ENCODE measurements around the gene AP1B1. TPM values are rescaled to one million over a fixed set of nuclear protein-coding genes. Genes with fewer than 3 reads are reported as not detected.

Gene AP1B1
- total RNA-seq (2021; fragmentation: NEBNext Ultra II Directional; extraction: Animal tissue kit (Norgen Biotek cat#: 25700)) (63.5 and 64.2 TPM in 2 replicates), polyA plus RNA-seq (2011; rRNA removed) (86.8 and 137 TPM in 2 replicates), polyA minus RNA-seq (2011; rRNA and poly(A)+ RNA removed) (129 and 144 TPM in 2 replicates)
- 55.7 TPM for polyA plus RNA-seq (2011; cell fraction: cytosol; rRNA removed)
- polyA plus RNA-seq (2011; cell fraction: nucleus; rRNA removed) = 105 TPM
- 46.9 to 68.6 TPM (median 62.0 TPM) in 4 replicates for polyA plus RNA-seq (2012, experiment 1 of 2)
- 57.3 TPM for polyA plus RNA-seq (2012, experiment 2 of 2)
- polyA plus RNA-seq (2013, experiment 1 of 2) = 35.3 TPM
- 32.6 TPM for polyA plus RNA-seq (2013, experiment 2 of 2)
- 61.7 TPM for polyA minus RNA-seq (2011; cell fraction: cytosol; rRNA and poly(A)+ RNA removed)
- 48.3 TPM for polyA minus RNA-seq (2011; cell fraction: nucleus; rRNA and poly(A)+ RNA removed)
- long read RNA-seq, experiment 1, full-length matches to known transcripts = 4 of 52 reads
- long read RNA-seq, experiment 1, partial matches to known transcripts = 26 of 52 reads
- long read RNA-seq, experiment 1, other reads (novel, unspliced or antisense) = 22 of 52 reads
- long read RNA-seq, experiment 2, full-length matches to known transcripts = 2 of 6 reads
- long read RNA-seq, experiment 2, partial matches to known transcripts = 3 of 6 reads
- long read RNA-seq, experiment 2, other reads (novel, unspliced or antisense) = 1 of 6 reads

DNA sequence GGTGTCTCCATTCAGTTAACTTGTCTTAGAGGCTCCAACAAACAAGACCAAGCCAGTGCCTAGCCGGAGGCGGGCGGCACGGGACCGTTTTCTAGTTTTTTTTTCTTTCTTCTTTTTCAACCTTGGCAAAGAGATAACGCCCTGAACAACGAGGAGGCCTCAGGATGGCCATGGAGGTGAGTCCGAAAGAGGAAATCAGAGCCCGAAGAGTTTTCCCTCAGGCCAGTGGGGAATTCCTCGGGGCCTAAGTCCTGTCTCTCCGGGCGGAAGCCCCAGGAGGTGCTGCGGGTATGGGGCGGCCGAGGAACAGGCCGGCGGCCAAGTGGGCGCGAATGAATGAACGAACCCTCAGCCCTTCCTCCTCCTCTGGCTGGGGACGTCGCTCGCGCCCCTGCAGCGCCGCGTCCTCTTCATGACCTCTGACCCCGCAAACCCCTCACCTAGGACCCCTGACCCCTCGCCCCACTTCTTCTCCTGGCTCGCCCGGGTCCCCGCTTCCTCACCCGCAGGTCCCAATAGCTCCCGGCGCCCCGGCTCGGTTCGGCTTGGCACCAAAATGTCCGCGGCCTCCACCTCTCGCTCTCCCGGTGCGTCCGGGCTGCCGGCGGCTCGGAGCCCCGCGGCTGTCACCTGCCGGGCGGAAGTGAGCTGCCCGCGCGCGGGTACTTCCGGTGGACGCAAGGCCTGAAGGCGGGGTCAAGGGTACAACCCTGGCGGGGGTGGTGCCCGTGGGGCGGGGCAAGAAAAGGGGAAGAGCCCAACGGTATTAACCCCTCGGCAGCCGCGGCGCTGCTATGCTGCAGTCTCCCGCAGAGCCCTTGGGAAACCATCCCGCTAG is at the start of gene AP1B1:
Gene AP1B1 (minus strand): TSS at position 650 of the 838 bp plus-strand sequence. CDS start 21,327 bp downstream, outside the sequence.
- Histone ChIP-seq H3K79me1 (ENCODE audit: low read depth, low read length) (peaks cover 8% of the 10 kb centered on the region; the same call in 1 of the 2 replicates), H3K23me2 (ENCODE audit: low read depth, low read length) (peaks cover 6% of the 10 kb centered on the region; the same call in 1 of the 2 replicates), H2BK5ac (ENCODE audit: low read depth, low read length) (no peak within 1 kb of the TSS), H3K14ac (ENCODE audit: insufficient read length) (no peak within 1 kb of the TSS), H2BK20ac (ENCODE audit: low read length) (0 out of 2 replicates have a peak within 1 kb of the TSS, but pooled peaks have one; percentile 72), H4K5ac (ENCODE audit: insufficient read length, low read depth, low read length) (no peak within 1 kb of the TSS), H3K4me1 (replicated peaks in 1 of 4; ENCODE audit: control insufficient read depth in 3 of 4, insufficient read depth in 4 of 4, low read length in 3 of 4) (peaks cover 2 to 5% (median 2%) of the 10 kb centered on the region in 4 experiments; a peak in 4 of 7 replicates), H3K27me3 (replicated peaks in 1 of 4; ENCODE audit: control insufficient read depth in 3 of 4, extremely low read depth in 1 of 4, insufficient read depth in 3 of 4, low read length in 3 of 4) (no peaks in the 10 kb centered on the region), H3K9ac (replicated peaks in 1 of 4; ENCODE audit: extremely low read depth in 1 of 4, low read depth in 3 of 4, low read length in 3 of 4) (peak within 1 kb of the TSS; percentile 35 to 56 (median 52)), H3K4ac (replicated peaks; ENCODE audit: insufficient read length, low read depth, low read length) (no peak within 1 kb of the TSS), H3K18ac (ENCODE audit: extremely low read depth, low read length) (0 out of 2 replicates have a peak within 1 kb of the TSS, but pooled peaks have one; percentile 32), H3K36me3 (ENCODE audit: control insufficient read depth in 2 of 4, insufficient read depth in 4 of 4, low read length in 3 of 4) (peaks cover 0 to 7% (median 0%) of the 10 kb centered on the region in 4 experiments; a peak in 1 of 8 replicates), H2BK15ac (ENCODE audit: low read length) (no peak within 1 kb of the TSS; the same call in 1 of the 2 replicates), H3K9me3 (ENCODE audit: insufficient read depth in 2 of 2, low read depth in 1 of 2, low read length in 1 of 2) (no peaks in the 10 kb centered on the region), H4K20me1 (replicated peaks in 1 of 2; ENCODE audit: control insufficient read depth in 1 of 2, insufficient read depth in 2 of 2, low read length in 2 of 2) (peaks cover 0 to 15% of the 10 kb centered on the region in 2 experiments), H4K91ac (replicated peaks; ENCODE audit: insufficient read length, low read length) (no peak within 1 kb of the TSS), H3K79me2 (ENCODE audit: control insufficient read depth in 1 of 2, insufficient read depth in 2 of 2, low read length in 2 of 2) (peaks cover 0 to 32% of the 10 kb centered on the region in 2 experiments; a peak in 2 of 4 replicates), H3K4me2 (ENCODE audit: insufficient read depth in 1 of 2, low read depth in 2 of 2, low read length in 2 of 2) (peak within 1 kb of the TSS; percentile 72 to 86), H2BK120ac (replicated peaks; ENCODE audit: low read depth, low read length) (no peak within 1 kb of the TSS), H3K56ac (replicated peaks; ENCODE audit: insufficient read length, low read depth, low read length) (peak within 1 kb of the TSS; percentile 74), H3K27ac (ENCODE audit: low read depth, low read length) (no peak within 1 kb of the TSS), H3K23ac (ENCODE audit: insufficient read length) (no peak within 1 kb of the TSS), H2BK12ac (ENCODE audit: low read depth, low read length) (no peak within 1 kb of the TSS), H3K4me3 (ENCODE audit: extremely low read depth in 1 of 4, insufficient read depth in 2 of 4, low read depth in 3 of 4, low read length in 4 of 4) (peak within 1 kb of the TSS; percentile 59 to 90 (median 82)), H4K8ac (ENCODE audit: extremely low read depth, insufficient read depth, low read length) (peak within 1 kb of the TSS; percentile 53), H2AFZ (ENCODE audit: low read length) (peak within 1 kb of the TSS; percentile 84; the same call in 1 of the 2 replicates), H2AK5ac (ENCODE audit: low read depth, low read length) (no peak within 1 kb of the TSS)
- DNase-seq (ENCODE audit: low read depth in 1 of 2, low spot score in 2 of 2) (peak; percentile 82 to 96), FAIRE-seq (no peak)
- ChIA-PET CTCF (ENCODE audit: partially characterized antibody) (interaction anchor here (0.6 to 1.7 kb wide), 5 partner anchors 13 to 344 kb away, joined by 3 to 4 read pairs (median 3); no protein-coding TSS in a partner anchor), POLR2A (ENCODE audit: partially characterized antibody) (interaction anchor here (0.5 to 1.2 kb wide), 5 partner anchors 10 to 178 kb away, joined by 3 to 5 read pairs (median 3); partner anchors contain the start of gene THOC5)
- 5% methylated on average over 55 of the region's 68 CpGs; no CpG with 5 or more reads in 1 of the 2 experiments for WGBS, 2 experiments (ENCODE audit: extremely low coverage in 1 of 2, insufficient coverage in 1 of 2, insufficient read length in 1 of 2, insufficient replicate concordance in 2 of 2, low coverage in 1 of 2, low lambda C conversion rate in 2 of 2, missing lambda C conversion rate in 1 of 2)
- TF ChIP-seq TAF1 (IDR thresholded peaks at IDR 0.05; ENCODE audit: low read depth, low read length) (peak; percentile 61; the same call in 1 of the 2 replicates), EZH2 (IDR thresholded peaks at IDR 0.05; ENCODE audit: low read depth, low read length, severe bottlenecking) (no peak), TAF7 (optimal IDR thresholded peaks at IDR 0.05; ENCODE audit: borderline replicate concordance, low read depth, low read length) (no peak), KDM4A (IDR thresholded peaks at IDR 0.05; ENCODE audit: low read depth, low read length, severe bottlenecking) (peak; percentile 62), YY1 (IDR thresholded peaks at IDR 0.05; ENCODE audit: low read depth, low read length) (no peak), TBP (IDR thresholded peaks at IDR 0.05; ENCODE audit: low read depth, low read length) (no peak), HDAC6 (IDR thresholded peaks at IDR 0.05; ENCODE audit: low read depth, low read length) (no peak)

All from H1 (cell line).